ENCODE data around the gene KRT74. TPM values are rescaled to one million over a fixed set of nuclear protein-coding genes. Genes with fewer than 3 reads are reported as not detected.

KRT74 gene
- total RNA-seq, 1 donor from 2014 or later: not detected

GRCh38 chr12:52602552-52602951, 28.9 kb upstream of the KRT74 start:
- Mint-ChIP-seq H3K9me3 (ENCODE audit: low read depth) (no peaks in the 10 kb centered on the region), H3K27ac (ENCODE audit: unreplicated experiment) (no peak overlapping the region), H3K27me3 (ENCODE audit: low read depth) (peaks cover 60% of the 10 kb centered on the region), H3K4me1 (ENCODE audit: low read depth) (no peaks in the 10 kb centered on the region), H3K4me3 (ENCODE audit: unreplicated experiment) (no peak overlapping the region), H3K36me3 (ENCODE audit: low read depth) (no peaks in the 10 kb centered on the region)
- TF ChIP-seq, protein P1, sequence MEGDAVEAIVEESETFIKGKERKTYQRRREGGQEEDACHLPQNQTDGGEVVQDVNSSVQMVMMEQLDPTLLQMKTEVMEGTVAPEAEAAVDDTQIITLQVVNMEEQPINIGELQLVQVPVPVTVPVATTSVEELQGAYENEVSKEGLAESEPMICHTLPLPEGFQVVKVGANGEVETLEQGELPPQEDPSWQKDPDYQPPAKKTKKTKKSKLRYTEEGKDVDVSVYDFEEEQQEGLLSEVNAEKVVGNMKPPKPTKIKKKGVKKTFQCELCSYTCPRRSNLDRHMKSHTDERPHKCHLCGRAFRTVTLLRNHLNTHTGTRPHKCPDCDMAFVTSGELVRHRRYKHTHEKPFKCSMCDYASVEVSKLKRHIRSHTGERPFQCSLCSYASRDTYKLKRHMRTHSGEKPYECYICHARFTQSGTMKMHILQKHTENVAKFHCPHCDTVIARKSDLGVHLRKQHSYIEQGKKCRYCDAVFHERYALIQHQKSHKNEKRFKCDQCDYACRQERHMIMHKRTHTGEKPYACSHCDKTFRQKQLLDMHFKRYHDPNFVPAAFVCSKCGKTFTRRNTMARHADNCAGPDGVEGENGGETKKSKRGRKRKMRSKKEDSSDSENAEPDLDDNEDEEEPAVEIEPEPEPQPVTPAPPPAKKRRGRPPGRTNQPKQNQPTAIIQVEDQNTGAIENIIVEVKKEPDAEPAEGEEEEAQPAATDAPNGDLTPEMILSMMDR (IDR thresholded peaks at IDR 0.05): no peak
- no peak for DNase-seq (ENCODE audit: low spot score)

DNA sequence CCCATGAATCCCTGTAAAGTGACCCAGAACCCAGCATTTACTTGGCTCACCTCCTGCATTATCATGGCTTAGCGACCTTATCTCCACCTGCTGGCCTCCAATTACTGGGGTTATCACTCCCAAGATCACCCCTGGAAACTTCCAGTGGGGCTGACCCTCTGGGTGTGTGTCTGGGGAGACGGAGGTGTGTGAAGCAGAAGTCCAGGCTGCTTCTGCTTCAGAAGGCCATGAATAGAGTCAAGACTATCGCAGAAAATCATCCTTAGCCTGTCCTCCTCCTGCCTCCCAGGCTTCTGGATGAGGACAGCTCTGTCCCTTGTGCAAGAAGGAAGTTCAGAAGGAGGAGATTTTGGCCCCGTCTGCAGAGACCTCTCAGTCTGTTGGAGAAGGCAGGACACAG, 28.0 kb upstream of the KRT74 start:
- TF ChIP-seq, protein P1 (IDR thresholded peaks at IDR 0.05): no peak
- Mint-ChIP-seq H3K27ac (ENCODE audit: unreplicated experiment) (no peak overlapping the region), H3K4me1 (ENCODE audit: low read depth) (no peaks in the 10 kb centered on the region), H3K9me3 (ENCODE audit: low read depth) (no peaks in the 10 kb centered on the region), H3K36me3 (ENCODE audit: low read depth) (no peaks in the 10 kb centered on the region), H3K4me3 (ENCODE audit: unreplicated experiment) (no peak overlapping the region), H3K27me3 (ENCODE audit: low read depth) (peaks cover 58% of the 10 kb centered on the region)
- no peak for DNase-seq (ENCODE audit: low spot score)

DNA sequence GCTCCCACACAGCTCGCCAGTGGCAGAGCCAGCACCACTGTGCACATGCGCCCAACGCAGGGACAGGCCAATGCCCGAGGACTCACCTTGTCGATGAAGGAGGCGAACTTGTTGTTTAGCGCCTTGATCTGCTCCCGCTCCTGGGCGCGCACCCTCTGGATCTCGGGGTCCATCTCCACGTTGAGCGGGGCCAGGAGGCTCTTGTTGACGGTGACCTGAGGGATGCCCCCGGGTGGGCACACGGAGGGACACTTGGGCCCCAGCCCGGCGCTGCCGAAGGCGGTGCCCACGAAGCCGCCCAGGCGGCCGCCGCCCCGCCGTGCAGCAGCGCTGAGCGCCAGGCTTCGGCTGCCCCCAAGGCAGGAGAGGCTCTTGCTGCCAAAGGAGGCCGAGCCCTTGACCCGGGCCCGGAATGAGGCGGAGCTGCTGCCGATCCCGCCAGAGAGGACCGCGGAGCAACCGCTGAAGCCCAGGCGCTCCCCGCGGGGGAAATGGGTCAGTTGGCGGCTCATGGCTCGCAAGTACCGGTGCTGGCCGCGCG, 27.4 kb upstream of the KRT74 start, which contains the start of gene KRT72:
TSS of gene KRT72 (minus strand) at position 523 of the 541 bp plus-strand sequence. CDS start at position 512, 11 bp downstream.
- TF ChIP-seq, protein P1 (IDR thresholded peaks at IDR 0.05): no peak
- H3K9me3 Mint-ChIP-seq (ENCODE audit: low read depth): no peaks in the 10 kb centered on the region
- no peak within 1 kb of the TSS for H3K27ac Mint-ChIP-seq (ENCODE audit: unreplicated experiment)
- peaks cover 59% of the 10 kb centered on the region for H3K27me3 Mint-ChIP-seq (ENCODE audit: low read depth)
- no peaks in the 10 kb centered on the region for H3K36me3 Mint-ChIP-seq (ENCODE audit: low read depth)
- H3K4me3 Mint-ChIP-seq (ENCODE audit: unreplicated experiment): no peak within 1 kb of the TSS
- DNase-seq (ENCODE audit: low spot score): no peak
- no peaks in the 10 kb centered on the region for H3K4me1 Mint-ChIP-seq (ENCODE audit: low read depth)

- DNase-seq (ENCODE audit: low spot score): no peak
- H3K9me3 Mint-ChIP-seq (ENCODE audit: low read depth): no peaks in the 10 kb centered on the region
- H3K36me3 Mint-ChIP-seq (ENCODE audit: low read depth): no peaks in the 10 kb centered on the region
- H3K4me1 Mint-ChIP-seq (ENCODE audit: low read depth): no peaks in the 10 kb centered on the region
- no peak overlapping the region for H3K4me3 Mint-ChIP-seq (ENCODE audit: unreplicated experiment)
- H3K27me3 Mint-ChIP-seq (ENCODE audit: low read depth): peaks cover 60% of the 10 kb centered on the region
- H3K27ac Mint-ChIP-seq (ENCODE audit: unreplicated experiment): no peak overlapping the region
- TF ChIP-seq, protein P1 (IDR thresholded peaks at IDR 0.05): no peak
Observed at GRCh38 chr12:52600475-52600874, 26.8 kb upstream of the KRT74 start.

DNA sequence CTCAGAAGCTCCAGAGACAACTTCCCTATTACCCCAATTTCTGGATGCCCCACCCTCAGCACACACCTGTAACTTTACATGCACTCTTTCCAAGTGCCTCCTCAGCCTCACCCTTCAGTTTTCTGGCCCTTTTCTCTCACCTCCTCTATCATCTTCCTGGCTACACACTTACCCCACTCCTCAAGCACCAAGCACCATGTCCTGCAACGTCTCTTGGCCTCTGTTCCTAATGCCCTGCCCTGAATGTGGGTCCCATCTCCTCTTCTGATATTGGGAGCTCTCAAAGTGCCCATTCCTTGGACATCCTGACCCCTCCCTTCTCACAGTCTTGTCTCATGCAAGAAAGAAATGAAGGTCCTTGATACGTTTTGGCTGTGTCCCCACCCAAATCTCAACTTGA, 26.4 kb upstream of the KRT74 start:
- TF ChIP-seq, protein P1 (IDR thresholded peaks at IDR 0.05): no peak
- no peak overlapping the region for H3K4me3 Mint-ChIP-seq (ENCODE audit: unreplicated experiment)
- DNase-seq (ENCODE audit: low spot score): no peak
- H3K27me3 Mint-ChIP-seq (ENCODE audit: low read depth): peaks cover 60% of the 10 kb centered on the region
- no peaks in the 10 kb centered on the region for H3K9me3 Mint-ChIP-seq (ENCODE audit: low read depth)
- no peak overlapping the region for H3K27ac Mint-ChIP-seq (ENCODE audit: unreplicated experiment)
- no peaks in the 10 kb centered on the region for H3K4me1 Mint-ChIP-seq (ENCODE audit: low read depth)
- H3K36me3 Mint-ChIP-seq (ENCODE audit: low read depth): no peaks in the 10 kb centered on the region

Data from chondrocyte (in vitro differentiated cells).